GM23338 (cell line): ENCODE measurements around the gene PNRC2. TPM values are rescaled to one million over a fixed set of nuclear protein-coding genes. Genes with fewer than 3 reads are reported as not detected.

Source experiments
- ATAC-seq: fragments of 200-7000 bp; cut with Tn5 transposase; 3 replicates; pipeline ENCODE4 v1.9.1; 2020
- DNase-seq: peaks from one replicate; pipeline ENCODE4 v3.0.0-alpha.2; 2015; ENCODE audit warnings: low spot score
- H2AFZ ChIP-seq: fragments of 200-600 bp; sonication (generic); 2 replicates; pipeline ENCODE4 v1.8.0; 2016; ENCODE audit warnings: antibody characterized with exemption, mild to moderate bottlenecking, moderate library complexity
- H3F3A ChIP-seq: fragments of 200-600 bp; sonication (generic); replicated peaks from 2 replicates; pipeline ENCODE4 v1.8.0; 2017; ENCODE audit warnings: antibody characterized with exemption, mixed run types, low read depth
- H3K27ac ChIP-seq: fragments of 200-600 bp; sonication (generic); 2 replicates; pipeline ENCODE4 v1.6.1; 2016; ENCODE audit warnings: low read depth
- H3K27me3 ChIP-seq: fragments of 200-600 bp; sonication (generic); 2 replicates; pipeline ENCODE4 v1.8.0; 2016; ENCODE audit warnings: mild to moderate bottlenecking, mixed run types, moderate library complexity; ENCODE audit not compliant: insufficient read depth
- H3K36me3 ChIP-seq: fragments of 200-600 bp; sonication (generic); 2 replicates; pipeline ENCODE4 v1.8.0; 2016; ENCODE audit warnings: mild to moderate bottlenecking; ENCODE audit not compliant: insufficient read depth
- H3K4me1 ChIP-seq: fragments of 200-600 bp; sonication (generic); 2 replicates; pipeline ENCODE4 v1.8.0; 2016; ENCODE audit warnings: mild to moderate bottlenecking, moderate library complexity; ENCODE audit not compliant: insufficient read depth
- H3K4me2 ChIP-seq: fragments of 200-600 bp; sonication (generic); 2 replicates; pipeline ENCODE4 v1.7.1; 2017; ENCODE audit warnings: mixed run types
- H3K4me3 ChIP-seq: fragments of 200-600 bp; sonication (generic); 2 replicates; pipeline ENCODE4 v1.6.1; 2016; ENCODE audit warnings: mixed run types
- H3K79me2 ChIP-seq: fragments of 200-600 bp; sonication (generic); replicated peaks from 2 replicates; pipeline ENCODE4 v1.8.0; 2017; ENCODE audit warnings: mild to moderate bottlenecking; ENCODE audit not compliant: insufficient read depth
- H3K9me2 ChIP-seq: fragments of 200-600 bp; sonication (generic); 2 replicates; pipeline ENCODE4 v1.8.0; 2017; ENCODE audit not compliant: insufficient read depth
- H4K20me1 ChIP-seq: fragments of 200-600 bp; sonication (generic); replicated peaks from 2 replicates; pipeline ENCODE4 v1.8.0; 2017; ENCODE audit warnings: mild to moderate bottlenecking; ENCODE audit not compliant: insufficient read depth
- H3K27ac Mint-ChIP-seq: 2 replicates; pipeline ENCODE4 v1.8.0; 2020; ENCODE audit warnings: inconsistent platforms, mild to moderate bottlenecking, moderate library complexity, mixed read lengths
- H3K27me3 Mint-ChIP-seq: 3 replicates; pipeline ENCODE4 v1.8.0; 2022; ENCODE audit warnings: low read depth, mild to moderate bottlenecking, moderate library complexity, mixed read lengths, inconsistent platforms; ENCODE audit not compliant: insufficient read depth, poor library complexity
- H3K36me3 Mint-ChIP-seq: 3 replicates; pipeline ENCODE4 v1.8.0; 2021; ENCODE audit warnings: low read depth, mild to moderate bottlenecking, inconsistent platforms, moderate library complexity, mixed read lengths
- H3K4me1 Mint-ChIP-seq: 3 replicates; pipeline ENCODE4 v1.8.0; 2020; ENCODE audit warnings: mild to moderate bottlenecking, inconsistent platforms, mixed read lengths
- H3K4me3 Mint-ChIP-seq: 3 replicates; pipeline ENCODE4 v1.8.0; 2021; ENCODE audit warnings: moderate library complexity, mild to moderate bottlenecking, inconsistent platforms, mixed read lengths
- H3K9me3 Mint-ChIP-seq: 3 replicates; pipeline ENCODE4 v1.8.0; 2020; ENCODE audit warnings: moderate library complexity, mild to moderate bottlenecking, inconsistent platforms, mixed read lengths
- CREB1 ChIP-seq: fragments of 250-450 bp; sonication (Bioruptor Pico); IDR thresholded peaks from 2 replicates; pipeline ENCODE4 v1.5.0; 2020; ENCODE audit warnings: low read depth, mild to moderate bottlenecking, moderate library complexity
- EZH2 ChIP-seq: fragments of 200-600 bp; sonication (generic); IDR thresholded peaks from one replicate; pipeline ENCODE4 v1.8.0; 2017; ENCODE audit warnings: antibody characterized with exemption, mild to moderate bottlenecking, low read depth; ENCODE audit not compliant: unreplicated experiment
- EZH2phosphoT487 ChIP-seq: fragments of 200-600 bp; sonication (generic); IDR thresholded peaks from one replicate; pipeline ENCODE4 v1.8.1; 2018; ENCODE audit warnings: antibody characterized with exemption; ENCODE audit not compliant: unreplicated experiment
- JUNB ChIP-seq: IDR thresholded peaks from one replicate; pipeline ENCODE4 v1.6.1; 2016; ENCODE audit warnings: antibody characterized with exemption; ENCODE audit not compliant: unreplicated experiment
- NANOG ChIP-seq: IDR thresholded peaks from 2 replicates; pipeline ENCODE4 v1.6.1; 2016; ENCODE audit warnings: antibody characterized with exemption, borderline replicate concordance
- STAT1 ChIP-seq: IDR thresholded peaks from one replicate; pipeline ENCODE4 v1.6.1; 2016; ENCODE audit warnings: antibody characterized with exemption; ENCODE audit not compliant: unreplicated experiment
- ZNF114 ChIP-seq: fragments of 250-450 bp; sonication (Bioruptor Pico); IDR thresholded peaks from 2 replicates; pipeline ENCODE4 v1.5.0; 2020; ENCODE audit warnings: mild to moderate bottlenecking, moderate library complexity
- ZNF331 ChIP-seq: fragments of 250-450 bp; sonication (Bioruptor Pico); IDR thresholded peaks from 2 replicates; pipeline ENCODE4 v1.5.0; 2020; ENCODE audit warnings: low read depth, mild to moderate bottlenecking, moderate library complexity
- polyA plus RNA-seq: library from polyadenylated mRNA; unstranded; fragments of >200 nt; fragmentation: Nextera tagmentation; extraction: Ambion mirVana; gene quantifications from 2 replicates; pipeline ENCODE4 v1.2.1, GENCODE V29; 2016
- total RNA-seq: library from RNA; depleted of rRNA; stranded (reverse); fragments of >200 nt; shearing (Covaris generic); gene quantifications from 2 replicates; pipeline ENCODE4 v1.2.3, GENCODE V29; 2014
- TF ChIP-seq, protein P1 (sequence below): fragments of 250-450 bp; sonication (Bioruptor Pico); IDR thresholded peaks from 2 replicates; pipeline ENCODE4 v1.5.0; 2020; ENCODE audit warnings: mild to moderate bottlenecking, moderate library complexity
- TF ChIP-seq, protein P2 (sequence below), 2 experiments: fragments of 200-600 bp in 1 of 2; sonication (generic) in 1 of 2; conservative IDR thresholded peaks; 2 replicates each; pipeline versions ENCODE4 v1.5.1 to v1.6.1; 2016 to 2017; ENCODE audit warnings: antibody characterized with exemption in 2 of 2, low read depth in 2 of 2, mild to moderate bottlenecking in 2 of 2, moderate library complexity in 1 of 2
- TF ChIP-seq, protein P3 (sequence below): IDR thresholded peaks from one replicate; pipeline ENCODE4 v1.6.1; 2018; ENCODE audit warnings: antibody characterized with exemption; ENCODE audit not compliant: unreplicated experiment

PNRC2 gene
- total and polyA plus RNA-seq, 2 experiments from 2014 or later = 157 to 237 TPM

DNA sequence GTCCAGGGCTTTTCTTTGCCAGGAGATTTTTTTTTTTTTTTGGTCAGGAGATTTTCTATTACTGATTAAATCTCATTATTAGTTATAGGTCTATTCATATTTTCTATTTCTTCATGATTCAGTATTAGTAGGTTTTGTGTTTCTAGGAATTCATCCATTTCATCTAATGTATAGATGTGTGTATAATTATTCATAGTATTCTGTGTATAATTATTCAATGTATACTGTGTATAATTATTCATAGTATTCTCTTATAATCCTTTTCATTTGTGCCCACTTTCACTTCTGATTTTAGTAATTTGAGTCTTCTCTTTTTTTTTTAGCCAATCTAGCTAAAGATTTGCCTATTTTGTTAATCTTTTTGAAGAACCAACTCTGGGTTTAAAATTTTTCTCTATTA, 12.3 kb upstream of the PNRC2 start (continued):
- TF ChIP-seq, protein P1, sequence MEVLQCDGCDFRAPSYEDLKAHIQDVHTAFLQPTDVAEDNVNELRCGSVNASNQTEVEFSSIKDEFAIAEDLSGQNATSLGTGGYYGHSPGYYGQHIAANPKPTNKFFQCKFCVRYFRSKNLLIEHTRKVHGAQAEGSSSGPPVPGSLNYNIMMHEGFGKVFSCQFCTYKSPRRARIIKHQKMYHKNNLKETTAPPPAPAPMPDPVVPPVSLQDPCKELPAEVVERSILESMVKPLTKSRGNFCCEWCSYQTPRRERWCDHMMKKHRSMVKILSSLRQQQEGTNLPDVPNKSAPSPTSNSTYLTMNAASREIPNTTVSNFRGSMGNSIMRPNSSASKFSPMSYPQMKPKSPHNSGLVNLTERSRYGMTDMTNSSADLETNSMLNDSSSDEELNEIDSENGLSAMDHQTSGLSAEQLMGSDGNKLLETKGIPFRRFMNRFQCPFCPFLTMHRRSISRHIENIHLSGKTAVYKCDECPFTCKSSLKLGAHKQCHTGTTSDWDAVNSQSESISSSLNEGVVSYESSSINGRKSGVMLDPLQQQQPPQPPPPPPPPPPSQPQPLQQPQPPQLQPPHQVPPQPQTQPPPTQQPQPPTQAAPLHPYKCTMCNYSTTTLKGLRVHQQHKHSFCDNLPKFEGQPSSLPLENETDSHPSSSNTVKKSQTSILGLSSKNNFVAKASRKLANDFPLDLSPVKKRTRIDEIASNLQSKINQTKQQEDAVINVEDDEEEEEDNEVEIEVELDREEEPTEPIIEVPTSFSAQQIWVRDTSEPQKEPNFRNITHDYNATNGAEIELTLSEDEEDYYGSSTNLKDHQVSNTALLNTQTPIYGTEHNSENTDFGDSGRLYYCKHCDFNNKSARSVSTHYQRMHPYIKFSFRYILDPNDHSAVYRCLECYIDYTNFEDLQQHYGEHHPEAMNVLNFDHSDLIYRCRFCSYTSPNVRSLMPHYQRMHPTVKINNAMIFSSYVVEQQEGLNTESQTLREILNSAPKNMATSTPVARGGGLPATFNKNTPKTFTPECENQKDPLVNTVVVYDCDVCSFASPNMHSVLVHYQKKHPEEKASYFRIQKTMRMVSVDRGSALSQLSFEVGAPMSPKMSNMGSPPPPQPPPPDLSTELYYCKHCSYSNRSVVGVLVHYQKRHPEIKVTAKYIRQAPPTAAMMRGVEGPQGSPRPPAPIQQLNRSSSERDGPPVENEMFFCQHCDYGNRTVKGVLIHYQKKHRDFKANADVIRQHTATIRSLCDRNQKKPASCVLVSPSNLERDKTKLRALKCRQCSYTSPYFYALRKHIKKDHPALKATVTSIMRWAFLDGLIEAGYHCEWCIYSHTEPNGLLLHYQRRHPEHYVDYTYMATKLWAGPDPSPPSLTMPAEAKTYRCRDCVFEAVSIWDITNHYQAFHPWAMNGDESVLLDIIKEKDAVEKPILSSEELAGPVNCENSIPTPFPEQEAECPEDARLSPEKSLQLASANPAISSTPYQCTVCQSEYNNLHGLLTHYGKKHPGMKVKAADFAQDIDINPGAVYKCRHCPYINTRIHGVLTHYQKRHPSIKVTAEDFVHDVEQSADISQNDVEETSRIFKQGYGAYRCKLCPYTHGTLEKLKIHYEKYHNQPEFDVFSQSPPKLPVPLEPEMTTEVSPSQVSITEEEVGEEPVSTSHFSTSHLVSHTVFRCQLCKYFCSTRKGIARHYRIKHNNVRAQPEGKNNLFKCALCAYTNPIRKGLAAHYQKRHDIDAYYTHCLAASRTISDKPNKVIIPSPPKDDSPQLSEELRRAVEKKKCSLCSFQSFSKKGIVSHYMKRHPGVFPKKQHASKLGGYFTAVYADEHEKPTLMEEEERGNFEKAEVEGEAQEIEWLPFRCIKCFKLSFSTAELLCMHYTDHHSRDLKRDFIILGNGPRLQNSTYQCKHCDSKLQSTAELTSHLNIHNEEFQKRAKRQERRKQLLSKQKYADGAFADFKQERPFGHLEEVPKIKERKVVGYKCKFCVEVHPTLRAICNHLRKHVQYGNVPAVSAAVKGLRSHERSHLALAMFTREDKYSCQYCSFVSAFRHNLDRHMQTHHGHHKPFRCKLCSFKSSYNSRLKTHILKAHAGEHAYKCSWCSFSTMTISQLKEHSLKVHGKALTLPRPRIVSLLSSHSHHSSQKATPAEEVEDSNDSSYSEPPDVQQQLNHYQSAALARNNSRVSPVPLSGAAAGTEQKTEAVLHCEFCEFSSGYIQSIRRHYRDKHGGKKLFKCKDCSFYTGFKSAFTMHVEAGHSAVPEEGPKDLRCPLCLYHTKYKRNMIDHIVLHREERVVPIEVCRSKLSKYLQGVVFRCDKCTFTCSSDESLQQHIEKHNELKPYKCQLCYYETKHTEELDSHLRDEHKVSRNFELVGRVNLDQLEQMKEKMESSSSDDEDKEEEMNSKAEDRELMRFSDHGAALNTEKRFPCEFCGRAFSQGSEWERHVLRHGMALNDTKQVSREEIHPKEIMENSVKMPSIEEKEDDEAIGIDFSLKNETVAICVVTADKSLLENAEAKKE = no peak
- no peak for TF ChIP-seq EZH2
- TF ChIP-seq, protein P2, sequence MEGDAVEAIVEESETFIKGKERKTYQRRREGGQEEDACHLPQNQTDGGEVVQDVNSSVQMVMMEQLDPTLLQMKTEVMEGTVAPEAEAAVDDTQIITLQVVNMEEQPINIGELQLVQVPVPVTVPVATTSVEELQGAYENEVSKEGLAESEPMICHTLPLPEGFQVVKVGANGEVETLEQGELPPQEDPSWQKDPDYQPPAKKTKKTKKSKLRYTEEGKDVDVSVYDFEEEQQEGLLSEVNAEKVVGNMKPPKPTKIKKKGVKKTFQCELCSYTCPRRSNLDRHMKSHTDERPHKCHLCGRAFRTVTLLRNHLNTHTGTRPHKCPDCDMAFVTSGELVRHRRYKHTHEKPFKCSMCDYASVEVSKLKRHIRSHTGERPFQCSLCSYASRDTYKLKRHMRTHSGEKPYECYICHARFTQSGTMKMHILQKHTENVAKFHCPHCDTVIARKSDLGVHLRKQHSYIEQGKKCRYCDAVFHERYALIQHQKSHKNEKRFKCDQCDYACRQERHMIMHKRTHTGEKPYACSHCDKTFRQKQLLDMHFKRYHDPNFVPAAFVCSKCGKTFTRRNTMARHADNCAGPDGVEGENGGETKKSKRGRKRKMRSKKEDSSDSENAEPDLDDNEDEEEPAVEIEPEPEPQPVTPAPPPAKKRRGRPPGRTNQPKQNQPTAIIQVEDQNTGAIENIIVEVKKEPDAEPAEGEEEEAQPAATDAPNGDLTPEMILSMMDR (conservative IDR thresholded peaks at IDR 0.05; ENCODE audit: low read depth in 2 of 2) = no peak
- no peak for TF ChIP-seq ZNF114 (CRISPR knock-in tag)
- no peak for TF ChIP-seq JUNB

DNA sequence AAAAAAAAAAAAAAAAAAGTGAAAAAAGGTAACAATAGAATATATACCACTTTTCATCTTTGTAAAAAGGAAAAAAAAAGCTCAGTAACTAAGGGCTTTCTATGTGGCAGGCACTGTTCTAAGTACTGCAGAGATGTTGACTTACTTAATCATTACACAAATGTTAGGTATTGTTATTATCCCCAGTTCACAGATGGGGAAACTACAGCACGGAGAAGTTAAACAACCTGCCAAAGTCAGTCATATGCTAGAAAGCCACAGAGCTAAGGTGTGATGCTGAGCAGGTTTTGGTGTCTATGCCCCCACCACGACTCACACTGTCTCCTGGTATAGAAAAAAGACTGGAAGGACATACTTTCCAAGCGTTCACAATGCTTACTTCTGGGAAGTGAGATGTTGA, 6.6 kb upstream of the PNRC2 start:
- Histone ChIP-seq H2AFZ (no peak overlapping the region), H3F3A (no peaks in the 10 kb centered on the region), H3K79me2 (no peaks in the 10 kb centered on the region), H3K27me3 (no peaks in the 10 kb centered on the region), H3K4me2 (no peak overlapping the region), H3K27ac (no peak overlapping the region), H3K4me3 (no peak overlapping the region), H3K36me3 (no peaks in the 10 kb centered on the region), H4K20me1 (no peaks in the 10 kb centered on the region), H3K4me1 (peaks cover 18% of the 10 kb centered on the region), H3K9me2 (no peaks in the 10 kb centered on the region)
- Mint-ChIP-seq H3K27me3 (no peaks in the 10 kb centered on the region), H3K9me3 (no peaks in the 10 kb centered on the region; the same call in 2 of the 3 replicates), H3K36me3 (no peaks in the 10 kb centered on the region), H3K4me3 (no peak overlapping the region), H3K27ac (no peak overlapping the region), H3K4me1 (peaks cover 25% of the 10 kb centered on the region)
- DNase-seq = no peak
- ATAC-seq = no peak
- TF ChIP-seq EZH2phosphoT487 = no peak
- TF ChIP-seq, protein P3, sequence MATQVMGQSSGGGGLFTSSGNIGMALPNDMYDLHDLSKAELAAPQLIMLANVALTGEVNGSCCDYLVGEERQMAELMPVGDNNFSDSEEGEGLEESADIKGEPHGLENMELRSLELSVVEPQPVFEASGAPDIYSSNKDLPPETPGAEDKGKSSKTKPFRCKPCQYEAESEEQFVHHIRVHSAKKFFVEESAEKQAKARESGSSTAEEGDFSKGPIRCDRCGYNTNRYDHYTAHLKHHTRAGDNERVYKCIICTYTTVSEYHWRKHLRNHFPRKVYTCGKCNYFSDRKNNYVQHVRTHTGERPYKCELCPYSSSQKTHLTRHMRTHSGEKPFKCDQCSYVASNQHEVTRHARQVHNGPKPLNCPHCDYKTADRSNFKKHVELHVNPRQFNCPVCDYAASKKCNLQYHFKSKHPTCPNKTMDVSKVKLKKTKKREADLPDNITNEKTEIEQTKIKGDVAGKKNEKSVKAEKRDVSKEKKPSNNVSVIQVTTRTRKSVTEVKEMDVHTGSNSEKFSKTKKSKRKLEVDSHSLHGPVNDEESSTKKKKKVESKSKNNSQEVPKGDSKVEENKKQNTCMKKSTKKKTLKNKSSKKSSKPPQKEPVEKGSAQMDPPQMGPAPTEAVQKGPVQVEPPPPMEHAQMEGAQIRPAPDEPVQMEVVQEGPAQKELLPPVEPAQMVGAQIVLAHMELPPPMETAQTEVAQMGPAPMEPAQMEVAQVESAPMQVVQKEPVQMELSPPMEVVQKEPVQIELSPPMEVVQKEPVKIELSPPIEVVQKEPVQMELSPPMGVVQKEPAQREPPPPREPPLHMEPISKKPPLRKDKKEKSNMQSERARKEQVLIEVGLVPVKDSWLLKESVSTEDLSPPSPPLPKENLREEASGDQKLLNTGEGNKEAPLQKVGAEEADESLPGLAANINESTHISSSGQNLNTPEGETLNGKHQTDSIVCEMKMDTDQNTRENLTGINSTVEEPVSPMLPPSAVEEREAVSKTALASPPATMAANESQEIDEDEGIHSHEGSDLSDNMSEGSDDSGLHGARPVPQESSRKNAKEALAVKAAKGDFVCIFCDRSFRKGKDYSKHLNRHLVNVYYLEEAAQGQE = no peak
- TF ChIP-seq, protein P2 (conservative IDR thresholded peaks at IDR 0.05; ENCODE audit: low read depth in 2 of 2) = no peak
- no peak for TF ChIP-seq JUNB
- no peak for TF ChIP-seq ZNF331 (CRISPR knock-in tag)
- TF ChIP-seq CREB1 (CRISPR knock-in tag) = no peak
- TF ChIP-seq NANOG = no peak
- TF ChIP-seq EZH2 = no peak
- TF ChIP-seq STAT1 = no peak
